HG03575 (cell line): ENCODE results near the gene CXCL1.

Source experiments
- ATAC-seq: cut with Tn5 transposase; IDR thresholded peaks from one replicate; pipeline ENCODE4 v1.9.1; 2021; ENCODE audit not compliant: unreplicated experiment, insufficient number of reproducible peaks, low FRiP score; ENCODE audit errors: extremely low read depth

Gene CXCL1

GRCh38 chr4:73869130-73870055 lies at the start of gene CXCL1:
CXCL1 (plus strand) TSS chr4:73869393; CDS start chr4:73869471, 78 bp downstream.
- no peak for ATAC-seq

DNA sequence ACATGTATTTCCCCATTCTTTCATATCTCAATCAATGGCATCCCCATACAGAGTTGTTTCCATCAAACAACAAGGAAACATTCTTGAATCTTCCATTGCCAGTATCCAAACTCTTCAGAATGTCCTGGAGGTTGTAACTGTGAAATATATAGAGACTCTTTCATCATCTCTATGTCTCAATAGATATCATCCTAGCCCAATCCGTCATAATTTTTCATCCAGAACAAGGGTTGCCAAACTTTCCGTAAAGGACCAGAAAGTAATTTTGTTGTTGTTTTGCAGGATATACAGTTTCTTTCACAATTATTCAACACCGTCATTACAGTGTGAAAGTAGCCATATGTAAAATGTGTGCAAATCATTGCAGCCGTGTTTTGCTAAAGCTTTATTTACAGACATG lies 47.9 kb upstream of the CXCL1 start:
- ATAC-seq = no peak

DNA sequence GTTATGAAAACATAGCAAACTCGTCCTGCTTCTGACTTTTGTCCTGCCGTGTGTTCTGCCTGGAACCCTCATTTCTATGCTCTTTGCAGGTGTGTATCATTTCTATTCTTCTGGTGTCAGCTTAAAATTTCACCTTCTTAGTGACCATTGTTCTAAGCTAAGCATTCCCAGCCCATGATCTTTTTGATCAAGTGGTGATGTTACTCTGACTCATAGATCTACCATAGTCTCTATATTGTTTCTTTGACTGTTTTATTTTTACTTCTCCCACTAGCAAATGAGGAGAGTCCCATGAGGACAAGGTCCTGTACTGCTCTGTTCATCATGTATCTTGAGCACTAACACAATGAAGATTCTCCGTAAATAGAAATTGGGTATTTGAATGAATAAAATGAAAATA lies 46.8 kb upstream of the CXCL1 start:
- no peak for ATAC-seq

- ATAC-seq = no peak
Measured at GRCh38 chr4:73822812-73823504, 46.2 kb upstream of the CXCL1 start.

GRCh38 chr4:73823760-73824159 lies 45.4 kb upstream of the CXCL1 start:
- ATAC-seq = no peak

- no peak for ATAC-seq
Measured at GRCh38 chr4:73828956-73829355, 40.2 kb upstream of the CXCL1 start.

DNA sequence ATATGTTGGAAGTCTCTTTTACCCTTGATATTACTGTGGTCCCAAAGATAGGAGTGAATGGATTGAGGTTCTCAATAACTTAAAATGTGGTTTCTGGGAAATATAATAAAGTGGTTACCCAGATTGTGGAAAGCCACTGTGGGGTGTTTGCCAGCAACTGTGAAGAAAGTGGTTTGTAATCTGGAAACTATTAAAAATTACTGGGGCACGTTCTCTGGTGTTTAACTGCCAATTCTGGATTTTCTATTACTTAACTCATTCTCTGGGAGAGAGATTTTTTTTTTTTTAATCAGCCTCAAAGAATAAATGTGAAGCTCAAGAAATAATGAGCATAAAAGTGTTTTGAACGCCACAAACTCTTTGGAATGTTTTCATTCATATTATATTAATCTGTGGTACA lies 37.6 kb upstream of the CXCL1 start:
- ATAC-seq = no peak

DNA sequence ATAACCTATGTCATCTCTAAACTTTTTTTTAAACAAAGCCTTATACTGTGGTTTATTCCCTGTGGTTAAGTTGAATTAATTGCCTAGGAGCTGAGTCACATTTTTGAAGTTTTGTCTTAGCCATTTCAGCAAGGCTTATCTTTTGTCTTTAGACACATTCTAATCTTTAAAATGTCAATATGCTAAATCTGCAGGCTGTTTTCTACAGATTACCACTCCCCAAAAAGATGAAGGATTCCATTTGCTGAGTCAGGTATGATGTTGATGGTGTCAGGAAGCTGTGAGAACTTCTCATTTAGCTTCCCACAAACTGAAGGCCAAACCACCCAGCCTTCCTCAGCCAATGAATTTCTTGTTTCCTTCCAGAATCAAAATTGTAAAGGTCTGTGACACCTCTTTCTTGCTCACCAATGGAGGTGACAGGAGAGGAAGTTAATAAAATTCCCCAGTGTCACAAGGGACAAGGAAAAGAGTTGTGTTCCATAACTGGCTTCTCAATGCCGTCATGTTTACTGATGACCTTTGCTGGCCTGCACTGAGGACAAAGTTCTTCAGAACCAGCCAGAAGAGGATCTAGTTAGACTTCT lies 36.4 kb upstream of the CXCL1 start:
- ATAC-seq = no peak

GRCh38 chr4:73836373-73837279 lies 32.6 kb upstream of the CXCL1 start, which contains the start of gene CXCL6:
CXCL6 (plus strand) TSS chr4:73836678; CDS start chr4:73836751, 73 bp downstream.
- no peak for ATAC-seq

GRCh38 chr4:73839071-73839470 lies 30.1 kb upstream of the CXCL1 start:
- ATAC-seq = no peak

DNA sequence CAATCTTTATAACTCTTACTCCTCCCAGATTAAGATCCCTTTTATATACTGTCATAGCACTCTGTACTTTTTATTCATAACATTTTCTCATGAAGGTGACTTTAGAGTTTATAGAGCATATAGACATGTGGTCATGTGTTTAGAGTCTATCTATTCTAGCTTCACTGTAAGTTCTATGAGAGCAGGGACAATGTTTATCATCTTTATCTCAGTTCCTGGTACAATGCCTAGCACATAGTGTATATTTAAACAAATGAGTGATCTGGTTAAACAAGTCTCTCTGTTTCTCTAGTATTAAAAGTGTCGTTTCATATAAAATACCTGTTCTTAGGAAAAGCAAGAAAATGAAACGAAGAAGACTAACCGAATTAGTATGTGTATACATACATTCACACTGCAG lies 29.5 kb upstream of the CXCL1 start:
- no peak for ATAC-seq

GRCh38 chr4:73841243-73841925 lies 27.8 kb upstream of the CXCL1 start:
- ATAC-seq = no peak

DNA sequence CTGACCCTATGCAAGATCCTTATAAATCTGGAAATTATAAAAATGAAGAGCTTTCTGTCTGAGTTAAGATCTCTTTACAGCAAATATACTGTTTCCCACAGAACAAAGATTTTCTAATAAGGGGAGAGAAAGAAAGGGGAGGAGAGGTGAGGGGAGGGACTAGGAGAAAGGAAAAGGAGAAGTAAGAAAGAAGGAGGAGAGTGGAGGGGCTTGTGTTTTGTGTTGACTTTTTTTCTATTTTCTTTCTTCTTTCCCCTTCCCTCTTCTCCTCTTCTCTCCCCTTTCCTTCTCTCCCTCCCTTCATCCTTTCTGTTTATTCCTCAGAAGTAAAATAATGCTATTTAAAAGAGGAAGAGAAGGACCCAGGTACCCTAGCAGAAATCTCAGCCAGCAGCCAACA lies 26.5 kb upstream of the CXCL1 start:
- no peak for ATAC-seq

- no peak for ATAC-seq
Measured at GRCh38 chr4:73843369-73843768, 25.8 kb upstream of the CXCL1 start.

- ATAC-seq = no peak
Measured at GRCh38 chr4:73844345-73844744, 24.8 kb upstream of the CXCL1 start.

- ATAC-seq = no peak
Measured at GRCh38 chr4:73844806-73845205, 24.4 kb upstream of the CXCL1 start.

- no peak for ATAC-seq
Measured at GRCh38 chr4:73847526-73848182, 21.5 kb upstream of the CXCL1 start.
